MM.1S (cell line): ENCODE data around the gene CFAP251.
"Not testable (repeated sequence)": the region's sequence is repeated elsewhere in the genome, so short reads cannot be mapped to it uniquely, and the experiment has no call there.

Experiments
- DNase-seq: peaks from one replicate; pipeline ENCODE4 v3.0.0-alpha.2; 2015
- H2AFZ ChIP-seq: fragments of 300-600 bp; sonication (generic); 2 replicates; pipeline ENCODE4 v1.6.0; 2016; ENCODE audit warnings: antibody characterized with exemption, low read length
- H3F3A ChIP-seq: fragments of 300-600 bp; sonication (generic); 2 replicates; pipeline ENCODE4 v1.6.1; 2016; ENCODE audit warnings: mild to moderate bottlenecking, antibody characterized with exemption, low read length, moderate library complexity, mixed read lengths; ENCODE audit not compliant: insufficient read depth
- H3K27ac ChIP-seq: fragments of 300-600 bp; sonication (generic); 2 replicates; pipeline ENCODE4 v1.5.1; 2016; ENCODE audit warnings: mild to moderate bottlenecking, low read length
- H3K27me3 ChIP-seq: fragments of 300-600 bp; sonication (generic); replicated peaks from 2 replicates; pipeline ENCODE4 v1.6.0; 2016; ENCODE audit warnings: low read length; ENCODE audit not compliant: insufficient read depth
- H3K36me3 ChIP-seq: fragments of 300-600 bp; sonication (generic); replicated peaks from 2 replicates; pipeline ENCODE4 v1.6.1; 2016; ENCODE audit warnings: mild to moderate bottlenecking, low read length, mixed read lengths; ENCODE audit not compliant: insufficient read depth
- H3K4me1 ChIP-seq: fragments of 300-600 bp; sonication (generic); 2 replicates; pipeline ENCODE4 v1.6.1; 2016; ENCODE audit warnings: low read length, mixed read lengths
- H3K4me2 ChIP-seq: fragments of 300-600 bp; sonication (generic); 2 replicates; pipeline ENCODE4 v1.6.0; 2016; ENCODE audit warnings: low read depth, low read length
- H3K4me3 ChIP-seq: fragments of 300-600 bp; sonication (generic); 2 replicates; pipeline ENCODE4 v1.5.1; 2016; ENCODE audit warnings: low read length, mixed read lengths
- H3K79me2 ChIP-seq: fragments of 300-600 bp; sonication (generic); 2 replicates; pipeline ENCODE4 v1.6.1; 2016; ENCODE audit warnings: mixed run types, low read length, mixed read lengths
- H3K9ac ChIP-seq: fragments of 300-600 bp; sonication (generic); 2 replicates; pipeline ENCODE4 v1.6.1; 2016; ENCODE audit warnings: low read length, mixed read lengths
- H3K9me2 ChIP-seq: fragments of 300-600 bp; sonication (generic); replicated peaks from 2 replicates; pipeline ENCODE4 v1.6.1; 2016; ENCODE audit warnings: mild to moderate bottlenecking, low read length, mixed read lengths; ENCODE audit not compliant: insufficient read depth
- H3K9me3 ChIP-seq: fragments of 300-600 bp; sonication (generic); replicated peaks from 2 replicates; pipeline ENCODE4 v1.6.1; 2016; ENCODE audit warnings: mild to moderate bottlenecking, low read length, mixed read lengths; ENCODE audit not compliant: insufficient read depth
- H4K20me1 ChIP-seq: fragments of 300-600 bp; sonication (generic); 2 replicates; pipeline ENCODE4 v1.6.1; 2016; ENCODE audit warnings: mild to moderate bottlenecking, low read length, moderate library complexity, mixed read lengths; ENCODE audit not compliant: insufficient read depth
- EZH2 ChIP-seq: fragments of 300-600 bp; sonication (generic); optimal IDR thresholded peaks from 2 replicates; pipeline ENCODE3; 2017; ENCODE audit warnings: low read depth, mild to moderate bottlenecking, antibody characterized with exemption, low read length, mixed read lengths
- EZH2phosphoT487 ChIP-seq: fragments of 300-600 bp; sonication (generic); IDR thresholded peaks from 2 replicates; pipeline ENCODE4 v1.6.1; 2018; ENCODE audit warnings: antibody characterized with exemption, low read length
- TF ChIP-seq, protein P1 (sequence below): fragments of 300-600 bp; sonication (generic); IDR thresholded peaks from 2 replicates; pipeline ENCODE4 v1.5.1; 2016; ENCODE audit warnings: antibody characterized with exemption, low read length, mixed read lengths

The CFAP251 gene, protein sequence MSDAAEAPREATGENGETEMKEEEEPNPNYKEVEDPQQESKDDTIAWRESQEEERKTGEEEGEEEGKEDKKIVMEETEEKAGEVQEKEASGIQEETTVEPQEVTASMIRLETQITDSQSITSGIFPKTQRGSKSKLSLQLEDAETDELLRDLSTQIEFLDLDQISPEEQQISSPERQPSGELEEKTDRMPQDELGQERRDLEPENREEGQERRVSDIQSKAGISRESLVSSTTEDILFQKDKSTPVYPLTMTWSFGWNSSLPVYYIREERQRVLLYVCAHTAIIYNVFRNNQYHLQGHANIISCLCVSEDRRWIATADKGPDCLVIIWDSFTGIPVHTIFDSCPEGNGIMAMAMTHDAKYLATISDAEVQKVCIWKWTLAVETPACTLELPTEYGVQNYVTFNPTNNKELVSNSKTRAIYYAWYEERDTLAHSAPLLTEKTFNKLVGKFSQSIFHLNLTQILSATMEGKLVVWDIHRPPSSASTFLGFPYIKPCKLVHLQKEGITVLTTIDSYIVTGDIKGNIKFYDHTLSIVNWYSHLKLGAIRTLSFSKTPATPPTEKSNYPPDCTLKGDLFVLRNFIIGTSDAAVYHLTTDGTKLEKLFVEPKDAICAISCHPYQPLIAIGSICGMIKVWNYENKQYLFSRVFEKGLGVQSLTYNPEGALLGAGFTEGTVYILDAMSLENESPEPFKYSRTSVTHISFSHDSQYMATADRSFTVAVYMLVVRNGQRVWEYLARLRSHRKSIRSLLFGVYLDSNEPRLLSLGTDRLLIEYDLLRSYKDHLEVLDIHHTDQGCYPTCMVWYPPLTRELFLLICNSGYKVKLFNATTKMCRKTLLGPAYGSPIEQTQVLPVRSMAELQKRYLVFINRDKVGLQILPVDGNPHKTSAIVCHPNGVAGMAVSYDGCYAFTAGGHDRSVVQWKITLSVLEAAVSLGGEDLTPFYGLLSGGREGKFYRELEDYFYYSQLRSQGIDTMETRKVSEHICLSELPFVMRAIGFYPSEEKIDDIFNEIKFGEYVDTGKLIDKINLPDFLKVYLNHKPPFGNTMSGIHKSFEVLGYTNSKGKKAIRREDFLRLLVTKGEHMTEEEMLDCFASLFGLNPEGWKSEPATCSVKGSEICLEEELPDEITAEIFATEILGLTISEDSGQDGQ

DNA sequence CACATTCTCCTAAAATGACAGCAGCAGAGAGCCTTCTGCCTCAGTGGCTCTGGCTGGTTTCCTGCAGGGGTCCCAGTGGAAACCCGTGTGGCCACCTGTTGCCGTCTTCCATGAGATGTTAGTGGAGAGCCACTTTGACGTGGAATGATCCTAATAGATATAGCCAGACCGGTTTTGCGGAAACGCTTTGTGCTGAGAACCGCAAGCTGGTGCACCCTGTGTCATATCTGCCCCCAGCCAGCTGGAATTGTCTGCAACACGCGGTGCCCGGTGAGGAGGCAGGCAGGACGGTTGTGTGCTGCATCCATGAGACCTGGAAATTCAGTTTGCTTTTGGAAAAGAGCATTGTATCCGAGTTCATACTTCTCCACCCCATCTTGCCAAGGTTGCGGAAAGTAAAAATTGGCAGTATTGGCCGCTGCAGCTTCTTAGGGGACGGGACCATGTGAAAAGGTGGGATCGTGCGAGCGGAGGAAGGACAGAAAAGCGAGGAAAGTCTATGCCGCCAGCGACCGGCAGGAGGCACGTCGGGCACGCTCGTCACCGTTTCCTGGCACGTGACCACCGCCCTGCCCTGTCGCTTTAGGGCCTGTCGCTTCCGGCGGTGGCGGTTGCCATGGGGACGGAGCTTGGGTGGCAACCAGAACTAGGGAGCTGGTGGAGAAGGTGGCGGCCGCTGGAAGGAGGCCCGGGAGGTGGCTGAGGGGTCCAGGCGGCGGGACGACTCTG lies at the start of gene CFAP251:
CFAP251 (plus strand) TSS at position 643 of the 729 bp plus-strand sequence. CDS start 2,714 bp downstream, outside the sequence.
- Histone ChIP-seq H3K4me1 (no peaks in the 10 kb centered on the region), H3K27ac (no peak within 1 kb of the TSS), H3K9me2 (no peaks in the 10 kb centered on the region), H3K27me3 (no peaks in the 10 kb centered on the region), H4K20me1 (no peaks in the 10 kb centered on the region), H2AFZ (peak within 1 kb of the TSS; percentile 45; the same call in 1 of the 2 replicates), H3K79me2 (no peaks in the 10 kb centered on the region), H3K9me3 (no peaks in the 10 kb centered on the region), H3K4me2 (peak within 1 kb of the TSS; percentile 62; the same call in 1 of the 2 replicates), H3K9ac (no peak within 1 kb of the TSS; the same call in 1 of the 2 replicates), H3K4me3 (peak within 1 kb of the TSS; percentile 48), H3K36me3 (no peaks in the 10 kb centered on the region), H3F3A (no peaks in the 10 kb centered on the region)
- DNase-seq, result peak; percentile 84
- TF ChIP-seq EZH2 (no peak), EZH2phosphoT487 (no peak)
- TF ChIP-seq, protein P1, sequence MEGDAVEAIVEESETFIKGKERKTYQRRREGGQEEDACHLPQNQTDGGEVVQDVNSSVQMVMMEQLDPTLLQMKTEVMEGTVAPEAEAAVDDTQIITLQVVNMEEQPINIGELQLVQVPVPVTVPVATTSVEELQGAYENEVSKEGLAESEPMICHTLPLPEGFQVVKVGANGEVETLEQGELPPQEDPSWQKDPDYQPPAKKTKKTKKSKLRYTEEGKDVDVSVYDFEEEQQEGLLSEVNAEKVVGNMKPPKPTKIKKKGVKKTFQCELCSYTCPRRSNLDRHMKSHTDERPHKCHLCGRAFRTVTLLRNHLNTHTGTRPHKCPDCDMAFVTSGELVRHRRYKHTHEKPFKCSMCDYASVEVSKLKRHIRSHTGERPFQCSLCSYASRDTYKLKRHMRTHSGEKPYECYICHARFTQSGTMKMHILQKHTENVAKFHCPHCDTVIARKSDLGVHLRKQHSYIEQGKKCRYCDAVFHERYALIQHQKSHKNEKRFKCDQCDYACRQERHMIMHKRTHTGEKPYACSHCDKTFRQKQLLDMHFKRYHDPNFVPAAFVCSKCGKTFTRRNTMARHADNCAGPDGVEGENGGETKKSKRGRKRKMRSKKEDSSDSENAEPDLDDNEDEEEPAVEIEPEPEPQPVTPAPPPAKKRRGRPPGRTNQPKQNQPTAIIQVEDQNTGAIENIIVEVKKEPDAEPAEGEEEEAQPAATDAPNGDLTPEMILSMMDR, result peak; percentile 48

DNA sequence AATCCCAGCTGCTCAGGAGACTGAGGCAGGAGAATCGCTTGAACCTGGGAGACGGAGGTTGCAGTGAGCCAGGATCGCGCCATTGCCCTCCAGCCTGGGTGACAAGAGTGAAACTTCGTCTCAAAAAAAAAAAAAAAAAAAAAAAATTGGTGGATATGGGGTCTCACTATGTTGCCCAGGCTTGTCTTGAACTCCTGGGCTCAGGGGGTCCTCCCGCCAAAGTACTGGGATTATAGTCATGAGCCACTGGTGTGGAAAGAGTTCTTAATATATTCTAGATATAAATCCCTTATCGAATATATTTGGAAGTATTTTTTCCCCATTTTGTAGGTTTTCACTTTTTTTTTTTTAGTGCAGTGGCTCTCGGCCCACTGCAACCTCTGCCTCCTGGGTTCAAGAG lies 49.2 kb upstream of the CFAP251 start:
- H3F3A ChIP-seq, H3K4me1 ChIP-seq, H3K4me2 ChIP-seq, H3K27ac ChIP-seq, H3K4me3 ChIP-seq, DNase-seq, H2AFZ ChIP-seq, H3K9me3 ChIP-seq, H3K27me3 ChIP-seq, H3K79me2 ChIP-seq, H3K9ac ChIP-seq, H4K20me1 ChIP-seq, H3K9me2 ChIP-seq, H3K36me3 ChIP-seq: not testable (repeated sequence)

DNA sequence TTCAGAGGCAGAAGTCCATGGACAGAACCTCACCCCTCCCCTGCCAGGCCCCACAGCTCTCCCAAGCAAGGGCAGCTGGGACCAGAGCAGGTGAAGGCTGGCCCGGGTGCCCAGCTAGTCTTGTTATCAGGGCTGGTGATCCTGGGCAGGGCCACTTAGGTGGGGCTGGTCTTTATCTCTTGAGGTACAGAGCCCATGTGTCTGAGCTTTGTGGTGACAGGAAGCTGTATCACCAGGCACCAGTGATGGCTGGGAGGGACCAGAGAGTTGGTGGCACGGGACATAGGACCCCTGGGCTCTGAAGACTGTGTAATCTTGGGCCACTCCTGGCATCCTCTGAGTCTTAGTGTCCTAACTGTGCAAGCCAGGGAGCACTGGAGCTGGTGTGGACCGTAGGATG lies 46.9 kb upstream of the CFAP251 start:
- H3K4me1 ChIP-seq, result no peaks in the 10 kb centered on the region
- H3K9me3 ChIP-seq, result no peaks in the 10 kb centered on the region
- no peak for DNase-seq
- no peaks in the 10 kb centered on the region for H3F3A ChIP-seq
- no peaks in the 10 kb centered on the region for H3K27me3 ChIP-seq
- no peak overlapping the region for H2AFZ ChIP-seq
- H3K9ac ChIP-seq, result no peak overlapping the region
- H3K36me3 ChIP-seq, result no peaks in the 10 kb centered on the region
- no peaks in the 10 kb centered on the region for H4K20me1 ChIP-seq
- no peak overlapping the region for H3K4me3 ChIP-seq
- H3K27ac ChIP-seq, result no peak overlapping the region
- no peak overlapping the region for H3K4me2 ChIP-seq
- no peaks in the 10 kb centered on the region for H3K9me2 ChIP-seq
- TF ChIP-seq EZH2phosphoT487, result no peak
- TF ChIP-seq, protein P1, result no peak
- TF ChIP-seq EZH2, result no peak
- H3K79me2 ChIP-seq, result no peaks in the 10 kb centered on the region
